Epithelial cell of prostate (primary cell): ENCODE results near the gene CD300LF.
A peak's percentile ranks its signal among the peaks of the same experiment; 100 is the strongest.

Source experiments
- DNase-seq: peaks from one replicate; pipeline ENCODE4 v3.0.0-alpha.2; 2011; ENCODE audit warnings: low read depth, low spot score
- H3K27ac ChIP-seq: fragments of 450-650 bp; 2 replicates; pipeline ENCODE4 v1.5.1; 2017; ENCODE audit warnings: mild to moderate bottlenecking

The CD300LF gene

GRCh38 chr17:74712756-74713155, at the start of gene CD300LF:
TSS of gene CD300LF (minus strand) at chr17:74712923. CDS start at chr17:74712866, 57 bp downstream.
- no peak within 1 kb of the TSS for H3K27ac ChIP-seq
- DNase-seq, result no peak

GRCh38 chr17:74761931-74762330, 49.2 kb upstream of the CD300LF start:
- H3K27ac ChIP-seq, result no peak overlapping the region
- DNase-seq, result no peak

GRCh38 chr17:74761419-74761818, 48.7 kb upstream of the CD300LF start:
- H3K27ac ChIP-seq, result peak overlapping the region; percentile 85
- no peak for DNase-seq

GRCh38 chr17:74760404-74761105, 47.8 kb upstream of the CD300LF start:
- H3K27ac ChIP-seq, result peak overlapping the region; percentile 85
- DNase-seq, result no peak

- DNase-seq, result peak; percentile 56
- H3K27ac ChIP-seq, result peak overlapping the region; percentile 85
Observed at GRCh38 chr17:74759941-74760340, 47.2 kb upstream of the CD300LF start.

GRCh38 chr17:74759243-74759801, 46.6 kb upstream of the CD300LF start:
- DNase-seq, result no peak
- peak overlapping the region; percentile 85 for H3K27ac ChIP-seq

- peak overlapping the region; percentile 85 for H3K27ac ChIP-seq
- peak; percentile 33 for DNase-seq
Observed at GRCh38 chr17:74758848-74759168, 46.1 kb upstream of the CD300LF start.

- no peak for DNase-seq
- peak overlapping the region; percentile 85 for H3K27ac ChIP-seq
Observed at GRCh38 chr17:74757931-74758847, 45.5 kb upstream of the CD300LF start.

GRCh38 chr17:74757502-74757901, 44.8 kb upstream of the CD300LF start:
- no peak for DNase-seq

GRCh38 chr17:74756891-74757290, 44.2 kb upstream of the CD300LF start:
- DNase-seq, result no peak
- H3K27ac ChIP-seq, result peak overlapping the region; percentile 85

More at GRCh38 chr17:74757502-74757901, 44.8 kb upstream of the CD300LF start:
- H3K27ac ChIP-seq, result peak overlapping the region; percentile 85

GRCh38 chr17:74755533-74755932, 42.8 kb upstream of the CD300LF start:
- DNase-seq, result no peak
- H3K27ac ChIP-seq, result no peak overlapping the region

GRCh38 chr17:74754832-74755231, 42.1 kb upstream of the CD300LF start:
- no peak for DNase-seq
- H3K27ac ChIP-seq, result no peak overlapping the region

GRCh38 chr17:74752822-74753401, 40.2 kb upstream of the CD300LF start:
- no peak for DNase-seq
- H3K27ac ChIP-seq, result no peak overlapping the region

GRCh38 chr17:74752415-74752814, 39.7 kb upstream of the CD300LF start:
- H3K27ac ChIP-seq, result no peak overlapping the region
- DNase-seq, result no peak

- peak overlapping the region; percentile 40 for H3K27ac ChIP-seq
- DNase-seq, result no peak
Observed at GRCh38 chr17:74750327-74751069, 37.8 kb upstream of the CD300LF start.

- peak overlapping the region; percentile 40 for H3K27ac ChIP-seq
- DNase-seq, result no peak
Observed at GRCh38 chr17:74750039-74750326, 37.3 kb upstream of the CD300LF start.

- H3K27ac ChIP-seq, result peak overlapping the region; percentile 40
- no peak for DNase-seq
Observed at GRCh38 chr17:74749279-74750038, 36.7 kb upstream of the CD300LF start.

- DNase-seq, result peak; percentile 65
- peak within 1 kb of the TSS; percentile 40 for H3K27ac ChIP-seq
Observed at GRCh38 chr17:74748529-74749278, 36.0 kb upstream of the CD300LF start, which contains the start of gene NHERF1. TSS of gene NHERF1 (plus strand) at chr17:74748628. CDS start at chr17:74748847, 219 bp downstream.

- H3K27ac ChIP-seq, result peak overlapping the region; percentile 40
- DNase-seq, result no peak
Observed at GRCh38 chr17:74748279-74748528, 35.5 kb upstream of the CD300LF start.
